ENCODE results near the gene RAD51B. TPM values are rescaled to one million over a fixed set of nuclear protein-coding genes. Genes with fewer than 3 reads are reported as not detected.

RAD51B gene
- total RNA-seq, 1 experiment from 2014 or later = 8.5 TPM

GRCh38 chr14:68598089-68598488 is 778.5 kb downstream of the RAD51B start:
- peak overlapping the region in 1 of 2 experiments; percentile 41; a peak in 1 of 4 replicates for H3K4me3 ChIP-seq (ENCODE audit: low read depth in 2 of 2, low read length in 2 of 2)
- ChIA-PET CTCF (no interaction called here), POLR2A (interaction anchor here (0.6 kb wide), 1 partner anchor 12 kb away, joined by 13 read pairs; no protein-coding TSS in a partner anchor)
- TF ChIP-seq CTCF (IDR thresholded peaks at IDR 0.05) (no peak), POLR2AphosphoS5 (IDR thresholded peaks at IDR 0.05; ENCODE audit: low read depth, low read length) (no peak), REST (IDR thresholded peaks at IDR 0.05; ENCODE audit: insufficient read depth in 1 of 2, low read depth in 2 of 2, low read length in 1 of 2) (no peak), SIN3A (IDR thresholded peaks at IDR 0.05; ENCODE audit: borderline replicate concordance, insufficient read depth, low read depth, low read length) (no peak), TCF7L2 (IDR thresholded peaks at IDR 0.05; ENCODE audit: low read depth, low read length) (no peak)
- no peaks in the 10 kb centered on the region for H3K27me3 ChIP-seq (ENCODE audit: control insufficient read depth, insufficient read depth, low read length)
- peak overlapping the region; percentile 83 for H3K27ac ChIP-seq (ENCODE audit: low read length)
- in situ Hi-C loops (cut with HindIII; ENCODE audit: low pct_unique_long_range_greater_than_20kb, low sequenced_read_pairs) = no loop called here
- intact Hi-C loops (cut with micrococcal nuclease; ENCODE audit: unreplicated experiment) = loop anchor here (10.0 kb wide), 1 partner anchor 187 kb away; no protein-coding TSS in a partner anchor
- ATAC-seq (no peak), DNase-seq (ENCODE audit: low read depth, low spot score) (no peak)
- no peaks in the 10 kb centered on the region for H3K9me3 ChIP-seq (ENCODE audit: control insufficient read depth, insufficient read depth, low read depth, low read length)
- BruUV-seq (replicated peaks) = no TSS peak
- no peaks in the 10 kb centered on the region for H3K36me3 ChIP-seq (ENCODE audit: control insufficient read depth, insufficient read depth, low read length)
- H3K4me1 ChIP-seq (ENCODE audit: control insufficient read depth, insufficient read depth, low read length) = peaks cover 19% of the 10 kb centered on the region

- Histone ChIP-seq H3K4me3 (ENCODE audit: low read depth in 2 of 2, low read length in 2 of 2) (peak overlapping the region in 1 of 2 experiments; percentile 41; a peak in 2 of 4 replicates), H3K4me1 (ENCODE audit: control insufficient read depth, insufficient read depth, low read length) (peaks cover 19% of the 10 kb centered on the region), H3K27ac (ENCODE audit: low read length) (peak overlapping the region; percentile 83), H3K27me3 (ENCODE audit: control insufficient read depth, insufficient read depth, low read length) (no peaks in the 10 kb centered on the region), H3K9me3 (ENCODE audit: control insufficient read depth, insufficient read depth, low read depth, low read length) (no peaks in the 10 kb centered on the region), H3K36me3 (ENCODE audit: control insufficient read depth, insufficient read depth, low read length) (no peaks in the 10 kb centered on the region)
- DNase-seq (ENCODE audit: low read depth, low spot score) = peak; percentile 52
- intact Hi-C loops (cut with micrococcal nuclease; ENCODE audit: unreplicated experiment) = loop anchor here (10.0 kb wide), 1 partner anchor 186 kb away; no protein-coding TSS in a partner anchor
- in situ Hi-C loops (cut with HindIII; ENCODE audit: low pct_unique_long_range_greater_than_20kb, low sequenced_read_pairs) = no loop called here
- TF ChIP-seq REST (IDR thresholded peaks at IDR 0.05; ENCODE audit: insufficient read depth in 1 of 2, low read depth in 2 of 2, low read length in 1 of 2) (no peak), TCF7L2 (IDR thresholded peaks at IDR 0.05; ENCODE audit: low read depth, low read length) (peak; percentile 96)
- ChIA-PET CTCF (no interaction called here), POLR2A (no interaction called here)
- BruUV-seq (replicated peaks) = no TSS peak
- ATAC-seq = peak; percentile 94
Measured at GRCh38 chr14:68598621-68599447, 779.3 kb downstream of the RAD51B start.
